HEK293T (cell line): ENCODE measurements around the gene KBTBD13.

Experiments used
- ARNT ChIP-seq: fragments of 450-650 bp; IDR thresholded peaks from 2 replicates; pipeline ENCODE4 v1.6.1; 2017; ENCODE audit warnings: mild to moderate bottlenecking
- BHLHE40 ChIP-seq: fragments of 450-650 bp; IDR thresholded peaks from 2 replicates; pipeline ENCODE4 v1.6.1; 2016; ENCODE audit warnings: mild to moderate bottlenecking, moderate library complexity, borderline replicate concordance
- ELF4 ChIP-seq: fragments of 450-650 bp; IDR thresholded peaks from 2 replicates; pipeline ENCODE4 v1.6.1; 2017; ENCODE audit warnings: antibody characterized with exemption
- FOXA1 ChIP-seq: fragments of 450-650 bp; IDR thresholded peaks from 2 replicates; pipeline ENCODE4 v1.6.1; 2016; ENCODE audit warnings: mild to moderate bottlenecking
- L3MBTL2 ChIP-seq: fragments of 450-650 bp; conservative IDR thresholded peaks from 2 replicates; pipeline ENCODE4 v1.6.1; 2016; ENCODE audit warnings: mild to moderate bottlenecking
- SP1 ChIP-seq: fragments of 450-650 bp; IDR thresholded peaks from 2 replicates; pipeline ENCODE4 v1.6.1; 2017
- SUZ12 ChIP-seq: fragments of 450-650 bp; IDR thresholded peaks from 2 replicates; pipeline ENCODE4 v1.6.1; 2016; ENCODE audit warnings: mild to moderate bottlenecking
- TARDBP ChIP-seq: fragments of 450-650 bp; IDR thresholded peaks from 2 replicates; pipeline ENCODE4 v1.6.1; 2016
- ZNF384 ChIP-seq: fragments of 450-650 bp; IDR thresholded peaks from 2 replicates; pipeline ENCODE4 v1.6.1; 2016

- TF ChIP-seq TARDBP (no peak), FOXA1 (no peak), ARNT (no peak), SP1 (no peak), BHLHE40 (no peak), L3MBTL2 (no peak), SUZ12 (no peak), ZNF384 (no peak), ELF4 (no peak)
Measured at GRCh38 chr15:65096481-65097385, 20.2 kb downstream of the KBTBD13 start.
